Measurements from ENCODE around the gene MDGA2.

DNA sequence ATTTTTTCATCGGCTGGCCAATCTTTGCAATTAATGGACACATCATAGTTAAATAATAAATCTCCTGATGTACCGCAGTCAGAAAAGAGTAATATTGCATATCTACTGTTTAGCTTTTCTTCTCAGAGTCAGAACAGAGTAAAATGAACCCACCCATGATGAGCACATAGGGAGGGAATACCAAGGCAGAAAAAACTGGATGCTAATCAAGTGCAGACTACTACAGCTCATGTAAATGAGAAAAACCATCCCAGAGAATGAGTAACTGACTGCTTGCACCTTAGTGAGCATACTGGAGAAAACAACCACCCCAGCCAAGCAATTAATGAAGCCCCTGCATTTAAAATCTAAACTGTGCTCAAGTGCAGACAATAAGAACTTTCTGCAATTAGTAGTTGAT is 483.7 kb downstream of the MDGA2 start:
- TF ChIP-seq, protein P1, sequence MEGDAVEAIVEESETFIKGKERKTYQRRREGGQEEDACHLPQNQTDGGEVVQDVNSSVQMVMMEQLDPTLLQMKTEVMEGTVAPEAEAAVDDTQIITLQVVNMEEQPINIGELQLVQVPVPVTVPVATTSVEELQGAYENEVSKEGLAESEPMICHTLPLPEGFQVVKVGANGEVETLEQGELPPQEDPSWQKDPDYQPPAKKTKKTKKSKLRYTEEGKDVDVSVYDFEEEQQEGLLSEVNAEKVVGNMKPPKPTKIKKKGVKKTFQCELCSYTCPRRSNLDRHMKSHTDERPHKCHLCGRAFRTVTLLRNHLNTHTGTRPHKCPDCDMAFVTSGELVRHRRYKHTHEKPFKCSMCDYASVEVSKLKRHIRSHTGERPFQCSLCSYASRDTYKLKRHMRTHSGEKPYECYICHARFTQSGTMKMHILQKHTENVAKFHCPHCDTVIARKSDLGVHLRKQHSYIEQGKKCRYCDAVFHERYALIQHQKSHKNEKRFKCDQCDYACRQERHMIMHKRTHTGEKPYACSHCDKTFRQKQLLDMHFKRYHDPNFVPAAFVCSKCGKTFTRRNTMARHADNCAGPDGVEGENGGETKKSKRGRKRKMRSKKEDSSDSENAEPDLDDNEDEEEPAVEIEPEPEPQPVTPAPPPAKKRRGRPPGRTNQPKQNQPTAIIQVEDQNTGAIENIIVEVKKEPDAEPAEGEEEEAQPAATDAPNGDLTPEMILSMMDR (IDR thresholded peaks at IDR 0.05; ENCODE audit: insufficient read depth, low read depth, low read length) = no peak
- TF ChIP-seq EZH2 (IDR thresholded peaks at IDR 0.05; ENCODE audit: insufficient read depth, low read length) = no peak
